HepG2 (cell line): ENCODE results near the gene CMIP. TPM values are rescaled to one million over a fixed set of nuclear protein-coding genes. Genes with fewer than 3 reads are reported as not detected.

Experiments
- ATAC-seq: fragments of 200-7000 bp; cut with Tn5 transposase; 3 replicates; pipeline ENCODE4 v1.9.1; 2020; ENCODE audit warnings: mild to moderate bottlenecking, moderate library complexity
- BruUV-seq: library from RNA; stranded (reverse); fragments of 400-500 nt; replicated peaks from 2 replicates; lab custom pipeline; 2021; lab: Mats Ljungman, UMichigan
- CTCF ChIA-PET: fragments of 300-600 bp; formaldehyde crosslinking; extraction: SDS; loops from one replicate; lab custom pipeline; 2021; ENCODE audit warnings: low total read pairs, inconsistent platforms, low intra/inter-chr PET ratio; lab: Yijun Ruan, JAX
- POLR2A ChIA-PET: fragments of 350-600 bp; sonication (Branson Sonifier 250); formaldehyde crosslinking; loops from one replicate; lab custom pipeline; 2020; ENCODE audit warnings: antibody characterized with exemption, inconsistent platforms; lab: Yijun Ruan, JAX
- DNase-seq: peaks from one replicate; pipeline ENCODE4 v3.0.0-alpha.2; 2015; ENCODE audit warnings: low spot score
- FAIRE-seq: peaks from 3 replicates; lab custom pipeline; 2011; peaks lifted over from hg19 to GRCh38; lab: Jason Lieb, UNC
- H2AFZ ChIP-seq: one replicate; pipeline ENCODE4 v1.6.1; 2011; ENCODE audit warnings: low read length, inconsistent platforms
- H3K27ac ChIP-seq: fragments of 300-600 bp; 3 replicates; pipeline ENCODE4 v1.8.0; 2011; ENCODE audit warnings: mixed run types, mild to moderate bottlenecking, mixed read lengths, low read length, inconsistent platforms; ENCODE audit not compliant: insufficient read depth; ENCODE audit errors: extremely low read length
- H3K27me3 ChIP-seq, 2 experiments: fragments of 200-600 bp in 1 of 2; 2 replicates in 1 of 2; 3 replicates in 1 of 2; pipeline versions ENCODE4 v1.6.0 to v1.8.0; 2011; ENCODE audit warnings: low read length in 2 of 2, mild to moderate bottlenecking in 2 of 2, moderate library complexity in 2 of 2, inconsistent platforms in 1 of 2; ENCODE audit not compliant: insufficient read depth in 2 of 2, control insufficient read depth in 1 of 2
- H3K36me3 ChIP-seq, 2 experiments: fragments of 200-600 bp in 1 of 2; replicated peaks in 1 of 2; 2 replicates in 1 of 2; 3 replicates in 1 of 2; pipeline versions ENCODE4 v1.5.1 to v1.8.0; 2011; ENCODE audit warnings: low read length in 2 of 2, inconsistent platforms in 1 of 2; ENCODE audit not compliant: insufficient read depth in 2 of 2, control insufficient read depth in 1 of 2
- H3K4me1 ChIP-seq: 2 replicates; pipeline ENCODE4 v1.5.1; 2012; ENCODE audit warnings: low read length, inconsistent platforms; ENCODE audit not compliant: insufficient read depth
- H3K4me2 ChIP-seq: 2 replicates; pipeline ENCODE4 v1.6.0; 2011; ENCODE audit warnings: low read depth, low read length, inconsistent platforms
- H3K4me3 ChIP-seq, 3 experiments: fragments of 200-600 bp in 1 of 3; sonication (generic), shearing (Covaris generic) in 1 of 3; replicated peaks in 1 of 3; 2 replicates each; pipeline ENCODE4 v1.5.1; 2011 to 2016; ENCODE audit warnings: low read length in 3 of 3, inconsistent platforms in 2 of 3, low read depth in 2 of 3, mild to moderate bottlenecking in 2 of 3, control low read depth in 1 of 3, mixed read lengths in 1 of 3; ENCODE audit not compliant: insufficient read depth in 1 of 3
- H3K79me2 ChIP-seq: one replicate; pipeline ENCODE4 v1.6.1; 2011; ENCODE audit warnings: low read length, inconsistent platforms; ENCODE audit not compliant: insufficient read depth
- H3K9ac ChIP-seq: 2 replicates; pipeline ENCODE4 v1.6.0; 2011; ENCODE audit warnings: mild to moderate bottlenecking, low read depth, low read length, inconsistent platforms; ENCODE audit not compliant: insufficient read depth
- H3K9me3 ChIP-seq: 2 replicates; pipeline ENCODE4 v1.5.1; 2012; ENCODE audit warnings: mild to moderate bottlenecking, low read length
- H4K20me1 ChIP-seq: 2 replicates; pipeline ENCODE4 v1.6.0; 2011; ENCODE audit warnings: inconsistent platforms, mild to moderate bottlenecking, low read length, moderate library complexity; ENCODE audit not compliant: insufficient read depth
- FOXM1 ChIP-seq: sonication (generic); formaldehyde crosslinking; IDR thresholded peaks from 2 replicates; pipeline ENCODE4 v1.5.0; 2020; ENCODE audit warnings: missing genetic modification reagents
- FOXO1 ChIP-seq: sonication (generic); formaldehyde crosslinking; IDR thresholded peaks from 2 replicates; pipeline ENCODE4 v1.4.0; 2020; ENCODE audit warnings: missing genetic modification reagents
- GATAD2A ChIP-seq: IDR thresholded peaks from 2 replicates; pipeline ENCODE4 v1.6.1; 2016
- HNRNPLL ChIP-seq: fragments of 200-400 bp; formaldehyde crosslinking; IDR thresholded peaks from 2 replicates; pipeline ENCODE4 v1.6.1; 2017; ENCODE audit warnings: mild to moderate bottlenecking, low read depth, low read length; ENCODE audit not compliant: poor library complexity, severe bottlenecking
- JARID2 ChIP-seq: sonication (generic); formaldehyde crosslinking; IDR thresholded peaks from 2 replicates; pipeline ENCODE4 v1.8.1; 2023; ENCODE audit warnings: missing genetic modification reagents, inconsistent platforms; ENCODE audit not compliant: insufficient replicate concordance
- NCOR1 ChIP-seq: fragments of 200-600 bp; sonication (generic); IDR thresholded peaks from 2 replicates; pipeline ENCODE4 v1.7.0; 2017; ENCODE audit warnings: antibody characterized with exemption, low read length, borderline replicate concordance
- PITX1 ChIP-seq: sonication (generic); formaldehyde crosslinking; IDR thresholded peaks from 2 replicates; pipeline ENCODE4 v1.5.1; 2020; ENCODE audit warnings: mild to moderate bottlenecking, missing genetic modification reagents
- ZNF124 ChIP-seq: sonication (generic); formaldehyde crosslinking; IDR thresholded peaks from 2 replicates; pipeline ENCODE4 v1.4.0; 2020; ENCODE audit warnings: missing genetic modification reagents
- ZNF30 ChIP-seq: sonication (generic); formaldehyde crosslinking; IDR thresholded peaks from 2 replicates; pipeline ENCODE4 v1.5.0; 2020; ENCODE audit warnings: mild to moderate bottlenecking, missing genetic modification reagents
- ZNF329 ChIP-seq: sonication (generic); formaldehyde crosslinking; IDR thresholded peaks from 2 replicates; pipeline ENCODE4 v1.9.0; 2021; ENCODE audit warnings: low read depth, mild to moderate bottlenecking, missing genetic modification reagents
- ZNF777 ChIP-seq: sonication (generic); formaldehyde crosslinking; IDR thresholded peaks from 2 replicates; pipeline ENCODE4 v1.4.0; 2020; ENCODE audit warnings: missing genetic modification reagents
- WGBS: methylation state at CpG from one replicate; pipeline ENCODE4 v1.1.6; 2017; ENCODE audit warnings: low lambda C conversion rate; 5-methylcytosine and 5-hydroxymethylcytosine counted together
- in situ Hi-C: cut with HindIII; loops from 2 replicates; pipeline ENCODE4 v1.10.0; 2017; ENCODE audit warnings: low pct_unique_long_range_greater_than_20kb; ENCODE audit not compliant: extremely low pct_ligation_motif_present
- intact Hi-C: fragments of 100-400 bp; cut with micrococcal nuclease; formaldehyde crosslinking; loops from one replicate; pipeline ENCODE4 v1.10.0; 2022; ENCODE audit not compliant: unreplicated experiment
- polyA plus RNA-seq, 8 experiments: library from polyadenylated mRNA; depleted of rRNA in 3 of 8; stranded (reverse) in 7 of 8; unstranded in 1 of 8; fragments of >200 nt; fragmentation: Illumina TruSeq in 4 of 8; extraction: Trizol in 4 of 8; gene quantifications; 2 replicates each; pipeline versions ENCODE4 v1.2.1 to v1.2.3, GENCODE V29; 2011 to 2016; ENCODE audit warnings: low read depth in 4 of 8, missing spikeins in 1 of 8, mixed read lengths in 1 of 8; ENCODE audit not compliant: insufficient read depth in 1 of 8
- total RNA-seq, 5 experiments: library from RNA; depleted of rRNA; stranded (reverse); fragments of >200 nt; fragmentation: Illumina TruSeq; extraction: Trizol; gene quantifications; 2 replicates each; pipeline ENCODE4 v1.2.3, GENCODE V29; 2016; ENCODE audit warnings: low read depth in 1 of 5
- TF ChIP-seq, protein P1 (sequence below), 2 experiments: sonication (generic) in 1 of 2; formaldehyde crosslinking in 1 of 2; IDR thresholded peaks; 2 replicates each; pipeline versions ENCODE4 v1.5.1 to v1.6.1; 2011 to 2020; ENCODE audit warnings: borderline replicate concordance in 1 of 2, low read depth in 1 of 2, low read length in 1 of 2, mild to moderate bottlenecking in 1 of 2, missing genetic modification reagents in 1 of 2, moderate library complexity in 1 of 2
- TF ChIP-seq, protein P2 (sequence below): IDR thresholded peaks from 2 replicates; pipeline ENCODE4 v1.6.1; 2018; ENCODE audit warnings: missing genetic modification reagents, mild to moderate bottlenecking, missing compliant biosample characterization
- TF ChIP-seq, protein P3 (sequence below): IDR thresholded peaks from 2 replicates; pipeline ENCODE4 v1.6.1; 2018; ENCODE audit warnings: missing genetic modification reagents

CMIP gene
- total and polyA plus RNA-seq, 2 of the 13 experiments (the other 11 are each of a cell fraction or from before 2014, with no cell fraction given): 10.9 to 18.1 TPM

DNA sequence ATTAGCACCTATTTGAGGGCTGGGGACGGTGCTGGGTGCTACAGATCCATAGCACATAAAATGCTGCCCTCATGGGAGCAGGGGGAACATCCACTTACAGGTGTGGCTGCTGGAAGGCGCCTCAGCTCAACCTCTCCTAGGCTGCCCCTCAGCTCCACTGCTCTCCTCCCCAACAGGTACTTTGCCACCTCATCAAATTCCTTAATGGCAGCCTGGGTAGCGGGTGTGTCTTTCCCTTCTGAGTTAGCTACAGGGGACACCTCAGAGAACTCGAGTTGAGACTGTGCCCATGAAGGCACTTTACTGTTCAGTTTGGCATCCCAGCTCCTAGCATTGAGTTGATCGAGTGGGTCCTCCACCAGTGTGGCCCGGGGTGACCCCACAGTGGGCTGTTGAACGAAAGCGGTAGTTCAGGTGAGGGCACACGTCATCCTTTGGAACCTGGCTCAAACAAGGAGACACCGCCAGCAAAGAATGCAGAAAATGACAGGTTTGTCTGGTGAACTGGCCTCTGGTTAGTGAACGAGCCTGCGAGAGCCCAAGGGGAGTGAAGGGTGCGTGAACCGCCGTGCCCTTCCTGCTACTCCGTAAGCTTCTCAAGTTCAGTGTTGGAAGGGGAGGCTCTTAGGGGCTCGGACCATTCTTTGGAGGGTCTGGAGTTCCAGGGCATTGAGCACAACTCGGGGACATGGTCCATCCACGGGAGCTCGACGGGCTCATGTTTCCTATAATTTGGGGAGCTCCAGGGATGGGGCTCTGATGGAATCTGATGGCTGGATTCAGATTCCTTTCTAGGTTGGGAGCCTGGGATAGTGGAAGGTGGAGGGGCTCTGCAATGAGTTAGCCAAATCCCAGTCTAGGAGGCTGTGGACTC is 3.5 kb upstream of the CMIP start (continued):
- TF ChIP-seq, protein P1, sequence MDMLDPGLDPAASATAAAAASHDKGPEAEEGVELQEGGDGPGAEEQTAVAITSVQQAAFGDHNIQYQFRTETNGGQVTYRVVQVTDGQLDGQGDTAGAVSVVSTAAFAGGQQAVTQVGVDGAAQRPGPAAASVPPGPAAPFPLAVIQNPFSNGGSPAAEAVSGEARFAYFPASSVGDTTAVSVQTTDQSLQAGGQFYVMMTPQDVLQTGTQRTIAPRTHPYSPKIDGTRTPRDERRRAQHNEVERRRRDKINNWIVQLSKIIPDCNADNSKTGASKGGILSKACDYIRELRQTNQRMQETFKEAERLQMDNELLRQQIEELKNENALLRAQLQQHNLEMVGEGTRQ (IDR thresholded peaks at IDR 0.05; ENCODE audit: low read depth, low read length): no peak
- TF ChIP-seq, protein P1 (CRISPR knock-in tag; IDR thresholded peaks at IDR 0.05; ENCODE audit: borderline replicate concordance): no peak

DNA sequence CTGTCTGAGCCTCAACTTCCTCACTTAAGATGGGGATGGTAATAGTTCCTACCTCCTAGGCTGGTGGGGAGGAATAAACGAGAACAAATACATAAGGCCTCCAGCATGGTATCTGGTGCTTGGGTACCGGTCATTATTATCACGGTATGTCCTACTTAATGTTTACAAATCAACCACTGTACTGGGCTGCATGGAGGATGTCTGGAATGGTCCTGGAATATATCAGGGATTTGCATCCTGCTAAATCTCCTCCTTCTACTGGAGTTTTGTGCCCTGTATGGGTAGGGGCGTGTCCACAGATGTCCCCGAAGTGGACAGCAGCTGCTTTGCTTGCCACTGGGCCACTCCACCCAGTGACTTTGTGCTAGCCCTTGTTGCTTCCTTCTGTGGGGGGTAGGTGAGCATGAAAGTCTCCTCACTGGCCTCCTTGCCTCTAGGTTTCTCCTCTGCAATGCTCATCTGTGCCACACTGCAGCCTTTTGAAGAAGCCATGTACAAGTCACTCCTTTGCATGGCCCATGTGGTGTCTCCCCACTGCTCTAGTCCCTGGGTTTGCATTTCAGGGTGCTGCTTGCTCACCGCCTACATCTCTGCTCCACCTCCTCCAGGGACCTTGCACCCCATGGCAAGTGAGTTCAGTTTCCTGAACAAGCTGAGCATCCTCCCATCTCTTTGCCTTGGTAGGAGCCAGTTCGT is 2.2 kb upstream of the CMIP start:
- H3K4me2 ChIP-seq: peak overlapping the region; percentile 88; the same call in 1 of the 2 replicates
- peaks cover 36% of the 10 kb centered on the region for H3K4me1 ChIP-seq
- no peak for TF ChIP-seq ZNF30
- TF ChIP-seq ZNF329 (CRISPR knock-in tag): no peak
- TF ChIP-seq, protein P2, sequence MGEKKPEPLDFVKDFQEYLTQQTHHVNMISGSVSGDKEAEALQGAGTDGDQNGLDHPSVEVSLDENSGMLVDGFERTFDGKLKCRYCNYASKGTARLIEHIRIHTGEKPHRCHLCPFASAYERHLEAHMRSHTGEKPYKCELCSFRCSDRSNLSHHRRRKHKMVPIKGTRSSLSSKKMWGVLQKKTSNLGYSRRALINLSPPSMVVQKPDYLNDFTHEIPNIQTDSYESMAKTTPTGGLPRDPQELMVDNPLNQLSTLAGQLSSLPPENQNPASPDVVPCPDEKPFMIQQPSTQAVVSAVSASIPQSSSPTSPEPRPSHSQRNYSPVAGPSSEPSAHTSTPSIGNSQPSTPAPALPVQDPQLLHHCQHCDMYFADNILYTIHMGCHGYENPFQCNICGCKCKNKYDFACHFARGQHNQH: no peak
- no peak for TF ChIP-seq NCOR1
- TF ChIP-seq HNRNPLL: no peak
- TF ChIP-seq ZNF777 (CRISPR knock-in tag): no peak
- TF ChIP-seq PITX1 (CRISPR knock-in tag): no peak
- TF ChIP-seq JARID2 (CRISPR knock-in tag): no peak
- TF ChIP-seq ZNF124 (CRISPR knock-in tag): no peak
- TF ChIP-seq FOXM1 (CRISPR knock-in tag): no peak
- 0 out of 2 replicates have a peak, but pooled peaks have one; percentile 12 for TF ChIP-seq FOXO1 (CRISPR knock-in tag)
- TF ChIP-seq GATAD2A (CRISPR knock-in tag): peak; percentile 16; the same call in 1 of the 2 replicates
- TF ChIP-seq, protein P3, sequence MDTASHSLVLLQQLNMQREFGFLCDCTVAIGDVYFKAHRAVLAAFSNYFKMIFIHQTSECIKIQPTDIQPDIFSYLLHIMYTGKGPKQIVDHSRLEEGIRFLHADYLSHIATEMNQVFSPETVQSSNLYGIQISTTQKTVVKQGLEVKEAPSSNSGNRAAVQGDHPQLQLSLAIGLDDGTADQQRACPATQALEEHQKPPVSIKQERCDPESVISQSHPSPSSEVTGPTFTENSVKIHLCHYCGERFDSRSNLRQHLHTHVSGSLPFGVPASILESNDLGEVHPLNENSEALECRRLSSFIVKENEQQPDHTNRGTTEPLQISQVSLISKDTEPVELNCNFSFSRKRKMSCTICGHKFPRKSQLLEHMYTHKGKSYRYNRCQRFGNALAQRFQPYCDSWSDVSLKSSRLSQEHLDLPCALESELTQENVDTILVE (CRISPR knock-in tag): no peak
- TF ChIP-seq, all 625 proteins: peak for 2
- Histone ChIP-seq H3K4me3 (no peak overlapping the region), H2AFZ (no peak overlapping the region), H4K20me1 (no peaks in the 10 kb centered on the region), H3K27ac (no peak overlapping the region), H3K9me3 (no peaks in the 10 kb centered on the region), H3K27me3 (peaks cover 4 to 38% of the 10 kb centered on the region in 2 experiments; a peak in 4 of 5 replicates), H3K9ac (no peak overlapping the region), H3K36me3 (no peaks in the 10 kb centered on the region), H3K79me2 (peaks cover 22% of the 10 kb centered on the region)
- ChIA-PET POLR2A (interaction anchor here (0.6 to 2.7 kb wide), 7 partner anchors 9 to 28 kb away, joined by 3 to 18 read pairs (median 5); no protein-coding TSS in a partner anchor), CTCF (no interaction called here)
- no peak for DNase-seq
- FAIRE-seq: peak; percentile 26
- in situ Hi-C loops: no loop called here
- 12% methylated on average over 5 of the region's 7 CpGs for WGBS
- intact Hi-C loops: no loop called here
- no TSS peak for BruUV-seq
- ATAC-seq: peak; percentile 5
